Measurements from ENCODE around the gene TTC34. TPM values are rescaled to one million over a fixed set of nuclear protein-coding genes. Genes with fewer than 3 reads are reported as not detected.

Gene TTC34
- under 0.01 and 0.13 TPM in 2 replicates for total RNA-seq

DNA sequence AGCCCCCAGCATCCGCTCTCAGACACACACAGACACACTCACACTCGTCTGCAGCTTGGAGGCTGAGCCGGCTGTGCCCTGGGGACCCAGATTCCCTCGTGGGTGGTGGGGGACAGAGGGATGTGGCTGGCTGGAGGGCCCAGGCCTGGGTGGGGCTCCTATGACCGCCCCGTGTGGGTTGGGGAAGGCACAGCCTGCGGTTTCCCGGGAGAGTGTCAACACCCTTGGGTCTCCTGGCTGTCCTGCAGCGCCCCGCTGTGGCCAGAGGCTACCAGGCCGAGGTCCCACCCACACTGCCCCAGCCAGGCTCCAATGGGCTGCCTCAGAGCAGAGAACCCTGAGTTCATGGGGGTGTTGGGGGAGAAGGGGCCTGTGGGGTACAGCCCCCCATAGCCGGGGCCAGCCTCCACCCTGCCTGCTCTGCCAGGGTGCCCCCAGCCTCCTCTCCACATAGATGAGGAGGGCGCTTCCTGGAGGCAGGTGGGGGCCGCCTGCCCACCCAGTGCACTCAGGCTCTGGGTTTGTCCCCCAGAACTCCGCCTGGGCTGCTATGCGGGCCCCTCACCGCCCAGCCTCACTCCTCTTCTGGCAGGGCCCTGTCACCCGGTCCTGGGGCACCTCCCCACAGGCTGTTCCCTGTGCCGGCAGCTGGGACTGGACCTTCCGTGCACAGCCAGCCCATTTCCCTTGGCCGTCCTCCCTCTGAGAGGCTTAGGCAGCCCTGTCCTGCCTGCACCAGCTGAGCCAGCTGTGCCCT is at the start of gene TTC34:
Gene TTC34 (minus strand): TSS at position 159 of the 757 bp plus-strand sequence. CDS start 866 bp downstream, outside the sequence.
- TF ChIP-seq, protein P1, sequence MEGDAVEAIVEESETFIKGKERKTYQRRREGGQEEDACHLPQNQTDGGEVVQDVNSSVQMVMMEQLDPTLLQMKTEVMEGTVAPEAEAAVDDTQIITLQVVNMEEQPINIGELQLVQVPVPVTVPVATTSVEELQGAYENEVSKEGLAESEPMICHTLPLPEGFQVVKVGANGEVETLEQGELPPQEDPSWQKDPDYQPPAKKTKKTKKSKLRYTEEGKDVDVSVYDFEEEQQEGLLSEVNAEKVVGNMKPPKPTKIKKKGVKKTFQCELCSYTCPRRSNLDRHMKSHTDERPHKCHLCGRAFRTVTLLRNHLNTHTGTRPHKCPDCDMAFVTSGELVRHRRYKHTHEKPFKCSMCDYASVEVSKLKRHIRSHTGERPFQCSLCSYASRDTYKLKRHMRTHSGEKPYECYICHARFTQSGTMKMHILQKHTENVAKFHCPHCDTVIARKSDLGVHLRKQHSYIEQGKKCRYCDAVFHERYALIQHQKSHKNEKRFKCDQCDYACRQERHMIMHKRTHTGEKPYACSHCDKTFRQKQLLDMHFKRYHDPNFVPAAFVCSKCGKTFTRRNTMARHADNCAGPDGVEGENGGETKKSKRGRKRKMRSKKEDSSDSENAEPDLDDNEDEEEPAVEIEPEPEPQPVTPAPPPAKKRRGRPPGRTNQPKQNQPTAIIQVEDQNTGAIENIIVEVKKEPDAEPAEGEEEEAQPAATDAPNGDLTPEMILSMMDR (IDR thresholded peaks at IDR 0.05; ENCODE audit: insufficient read depth, low read length, poor library complexity, severe bottlenecking): peak; percentile 20
- no peak within 1 kb of the TSS for H3K4me3 ChIP-seq (ENCODE audit: low read depth, low read length)

GRCh38 chr1:2850502-2850901 is 49.0 kb upstream of the TTC34 start:
- H3K4me3 ChIP-seq (ENCODE audit: low read depth, low read length): no peak overlapping the region
- no peaks in the 10 kb centered on the region for H3K36me3 ChIP-seq (ENCODE audit: control insufficient read depth, insufficient read depth, low read length)
- peaks cover 8% of the 10 kb centered on the region for H3K27me3 ChIP-seq (ENCODE audit: control insufficient read depth, insufficient read depth, low read length)
- TF ChIP-seq, protein P1 (IDR thresholded peaks at IDR 0.05; ENCODE audit: insufficient read depth, low read length, poor library complexity, severe bottlenecking): no peak
- DNase-seq (ENCODE audit: low read depth): no peak

More for the DNA sequence above, at the start of gene TTC34:
- H3K36me3 ChIP-seq (ENCODE audit: control insufficient read depth, insufficient read depth, low read length): no peaks in the 10 kb centered on the region
- no peak for DNase-seq (ENCODE audit: low read depth)
- no peaks in the 10 kb centered on the region for H3K27me3 ChIP-seq (ENCODE audit: control insufficient read depth, insufficient read depth, low read length)

DNA sequence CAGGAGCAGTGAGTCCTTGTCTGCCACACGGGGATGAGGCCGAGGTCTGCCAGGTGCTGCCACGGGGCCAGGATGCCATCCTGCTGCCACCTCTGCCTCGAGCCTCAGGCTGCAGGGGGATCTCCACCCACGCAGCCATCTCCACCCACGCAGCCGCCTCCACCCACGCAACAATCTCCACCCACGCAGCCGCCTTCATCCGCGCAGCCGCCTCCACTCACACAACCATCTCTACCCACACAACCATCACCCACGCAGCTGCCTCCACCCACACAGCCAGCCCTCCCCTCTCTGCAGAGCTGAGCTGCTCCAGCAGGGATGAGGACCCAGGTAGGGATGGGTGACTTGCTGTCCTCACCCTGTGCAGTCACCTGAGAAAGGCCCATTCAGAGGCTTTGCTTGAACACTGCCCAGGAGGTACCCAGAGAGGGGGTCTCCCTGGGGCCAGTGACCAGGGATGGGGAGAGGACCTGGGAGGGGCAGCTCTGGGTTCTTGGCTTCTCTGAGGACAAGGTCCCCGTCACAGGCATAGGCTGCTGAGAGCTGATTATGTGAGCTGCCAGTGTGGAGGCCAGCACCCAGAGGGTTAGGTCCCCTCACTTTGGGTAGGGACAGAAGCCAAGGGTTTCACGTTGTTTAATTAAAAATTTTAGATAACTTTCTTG is 46.6 kb upstream of the TTC34 start:
- Histone ChIP-seq H3K36me3 (ENCODE audit: control insufficient read depth, insufficient read depth, low read length) (no peaks in the 10 kb centered on the region), H3K27me3 (ENCODE audit: control insufficient read depth, insufficient read depth, low read length) (no peaks in the 10 kb centered on the region), H3K4me3 (ENCODE audit: low read depth, low read length) (no peak overlapping the region)
- no peak for DNase-seq (ENCODE audit: low read depth)
- TF ChIP-seq, protein P1 (IDR thresholded peaks at IDR 0.05; ENCODE audit: insufficient read depth, low read length, poor library complexity, severe bottlenecking): no peak

DNA sequence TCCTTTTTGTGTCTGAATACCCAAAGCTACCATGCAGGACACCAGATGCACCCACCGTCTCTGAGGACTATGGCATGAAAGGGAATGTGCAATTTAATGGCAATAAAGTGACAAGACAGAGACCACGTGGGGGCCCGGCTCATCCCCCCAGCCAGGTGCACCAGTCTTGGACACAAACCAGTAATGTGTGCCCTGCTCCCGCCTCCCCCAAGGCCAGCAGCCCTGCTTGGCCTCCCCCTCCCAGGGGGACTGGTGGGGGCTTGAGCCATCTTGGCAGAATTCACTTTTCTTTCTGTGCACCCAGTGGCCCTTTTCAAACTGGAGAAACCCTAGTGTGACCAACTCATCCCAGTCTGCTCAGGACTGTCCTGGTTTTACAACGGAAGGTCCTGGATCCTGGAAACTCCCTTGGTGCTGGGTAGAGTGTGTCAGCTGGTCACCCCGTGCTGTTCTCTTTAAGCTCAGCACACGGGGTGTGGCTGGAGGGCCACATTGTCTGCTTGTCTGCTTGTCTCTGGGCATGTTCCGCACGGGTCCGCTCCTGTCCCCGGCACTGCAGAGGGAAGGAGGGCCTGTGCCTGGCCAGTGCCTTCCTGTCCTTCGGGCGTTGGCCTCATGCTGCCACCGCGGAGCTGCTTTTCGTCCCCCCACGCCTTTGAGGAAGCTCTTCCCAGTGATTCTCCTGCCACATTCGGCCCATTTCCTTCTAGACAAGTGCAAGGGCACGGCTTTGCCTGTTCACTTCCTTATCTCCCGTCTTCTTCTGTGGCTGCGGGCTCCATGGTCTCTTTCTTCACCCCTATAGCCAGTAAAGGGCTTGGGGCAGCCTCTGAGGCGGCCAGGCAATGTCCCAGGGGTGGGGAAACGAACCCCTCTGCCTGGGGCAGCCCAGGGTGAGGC is 45.8 kb upstream of the TTC34 start:
- H3K27me3 ChIP-seq (ENCODE audit: control insufficient read depth, insufficient read depth, low read length): no peaks in the 10 kb centered on the region
- H3K4me3 ChIP-seq (ENCODE audit: low read depth, low read length): no peak overlapping the region
- no peak for DNase-seq (ENCODE audit: low read depth)
- H3K36me3 ChIP-seq (ENCODE audit: control insufficient read depth, insufficient read depth, low read length): no peaks in the 10 kb centered on the region
- TF ChIP-seq, protein P1 (IDR thresholded peaks at IDR 0.05; ENCODE audit: insufficient read depth, low read length, poor library complexity, severe bottlenecking): no peak

GRCh38 chr1:2845869-2846268 is 44.4 kb upstream of the TTC34 start:
- DNase-seq (ENCODE audit: low read depth): no peak
- Histone ChIP-seq H3K27me3 (ENCODE audit: control insufficient read depth, insufficient read depth, low read length) (no peaks in the 10 kb centered on the region), H3K36me3 (ENCODE audit: control insufficient read depth, insufficient read depth, low read length) (no peaks in the 10 kb centered on the region), H3K4me3 (ENCODE audit: low read depth, low read length) (no peak overlapping the region)
- TF ChIP-seq, protein P1 (IDR thresholded peaks at IDR 0.05; ENCODE audit: insufficient read depth, low read length, poor library complexity, severe bottlenecking): no peak

All from kidney epithelial cell (primary cell).